Activated naive CD4-positive, alpha-beta T cell treated with anti-CD3 and anti-CD28 coated beads for 36 hours (primary cell): Measurements from ENCODE around the gene DCP1B. TPM values are rescaled to one million over a fixed set of nuclear protein-coding genes. Genes with fewer than 3 reads are reported as not detected.

Experiments
- CTCF ChIA-PET: fragments of 350-600 bp; sonication (Branson Sonifier 250); formaldehyde crosslinking; loops from one replicate; lab custom pipeline; 2021; ENCODE audit warnings: antibody characterized with exemption; lab: Charles Lee
- DNase-seq: peaks from one replicate; pipeline ENCODE4 v3.0.0-alpha.2; 2020
- H3K27ac Mint-ChIP-seq: one replicate; pipeline ENCODE4 v1.8.0; 2021; ENCODE audit warnings: mild to moderate bottlenecking, mixed read lengths
- H3K27me3 Mint-ChIP-seq: one replicate; pipeline ENCODE4 v1.8.0; 2021; ENCODE audit warnings: low read depth, mixed read lengths
- H3K36me3 Mint-ChIP-seq: one replicate; pipeline ENCODE4 v1.8.0; 2021; ENCODE audit warnings: low read depth, mixed read lengths
- H3K4me1 Mint-ChIP-seq: one replicate; pipeline ENCODE4 v1.8.0; 2021; ENCODE audit warnings: low read depth, mixed read lengths
- H3K4me3 Mint-ChIP-seq: one replicate; pipeline ENCODE4 v1.8.0; 2021; ENCODE audit warnings: mild to moderate bottlenecking, moderate library complexity, mixed read lengths
- H3K9me3 Mint-ChIP-seq: one replicate; pipeline ENCODE4 v1.8.0; 2021; ENCODE audit warnings: mixed read lengths
- intact Hi-C: fragments of 100-400 bp; cut with micrococcal nuclease; formaldehyde crosslinking; loops from one replicate; pipeline ENCODE4 v1.15.1; 2023
- total RNA-seq, 2 experiments: library from RNA; stranded (reverse); gene quantifications; one replicate each; pipeline ENCODE4 v1.2.3, GENCODE V29; 2021

DCP1B gene
- 10 to 100 TPM; 13.1 to 13.5 TPM for total RNA-seq

DNA sequence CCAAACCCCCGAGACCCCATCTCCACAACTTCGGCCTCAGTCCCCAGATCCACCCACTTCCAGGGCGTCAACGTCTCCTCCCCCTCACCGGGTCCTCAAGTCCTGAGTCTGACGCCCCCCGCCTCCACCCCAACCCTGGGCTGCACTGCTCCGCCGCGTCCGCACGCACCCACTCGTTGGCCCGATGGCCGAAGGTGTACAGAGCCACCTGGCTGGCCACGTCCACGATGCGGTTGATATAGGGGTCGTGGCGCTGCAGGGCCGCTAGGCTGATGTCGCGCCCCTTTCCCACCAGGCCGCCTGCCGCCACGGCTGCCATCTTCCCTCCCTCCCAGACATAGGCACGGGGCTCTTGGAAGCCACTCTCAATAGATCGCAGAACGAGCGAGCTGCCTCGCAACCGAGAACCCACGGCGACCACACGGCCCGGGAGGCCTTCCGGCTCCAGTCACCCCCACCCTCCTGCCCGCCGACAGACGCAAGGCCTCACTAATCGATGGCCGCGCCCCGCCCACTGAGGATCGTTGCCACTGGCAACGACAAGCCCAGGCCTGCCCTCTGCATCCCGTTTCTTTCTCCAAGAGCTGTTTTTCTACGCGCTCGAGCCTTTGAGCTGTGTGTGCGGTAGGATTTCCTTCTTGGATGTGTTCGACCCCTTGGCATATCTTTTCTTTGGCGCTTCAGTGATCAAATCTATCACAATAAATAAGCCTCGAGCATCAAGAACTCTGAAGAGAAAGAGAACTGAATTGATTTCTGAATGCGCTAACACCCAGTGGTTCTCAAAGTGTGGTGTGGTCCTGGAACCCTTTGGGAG is at the start of gene DCP1B:
Gene DCP1B (minus strand): TSS at position 345 of the 817 bp plus-strand sequence. CDS start 26 bp downstream, at position 319.
- CTCF ChIA-PET: interaction anchor here (0.7 to 1.6 kb wide), 6 partner anchors 30 to 243 kb away, joined by 3 to 7 read pairs (median 3); no protein-coding TSS in a partner anchor
- Mint-ChIP-seq H3K27ac (peak within 1 kb of the TSS; percentile 96), H3K27me3 (no peaks in the 10 kb centered on the region), H3K4me1 (peaks cover 23% of the 10 kb centered on the region), H3K36me3 (peaks cover 5% of the 10 kb centered on the region), H3K9me3 (no peaks in the 10 kb centered on the region), H3K4me3 (peak within 1 kb of the TSS; percentile 88)
- intact Hi-C loops: loop anchor here (1.0 to 10.0 kb wide), 4 partner anchors 31 to 1620 kb away; partner anchors contain the start of genes ADIPOR2 and KDM5A
- peak; percentile 98 for DNase-seq

DNA sequence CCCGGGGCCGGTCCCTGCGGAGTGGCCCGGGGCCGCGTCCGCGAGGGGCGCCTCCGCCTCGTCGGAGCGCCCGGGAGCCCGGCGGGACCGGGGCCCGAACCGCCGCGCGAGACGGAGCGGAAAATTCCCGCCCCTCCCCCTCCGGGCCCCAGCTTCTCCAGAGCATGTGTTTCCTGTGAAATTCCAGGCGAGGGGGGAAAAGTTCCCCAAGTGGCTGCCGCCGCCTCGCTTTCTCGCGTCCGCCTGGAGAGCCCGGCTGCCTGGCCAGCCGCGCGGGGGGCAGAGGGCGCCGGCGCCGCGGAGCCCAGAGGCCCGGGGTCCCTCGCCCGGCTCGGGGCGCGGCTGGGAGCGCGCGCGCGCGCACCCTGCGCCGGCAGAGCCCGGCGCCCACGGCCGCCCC is 49.4 kb upstream of the DCP1B start:
- Mint-ChIP-seq H3K4me3 (no peak overlapping the region), H3K4me1 (peaks cover 14% of the 10 kb centered on the region), H3K27me3 (peaks cover 58% of the 10 kb centered on the region), H3K36me3 (no peaks in the 10 kb centered on the region), H3K9me3 (no peaks in the 10 kb centered on the region), H3K27ac (no peak overlapping the region)
- intact Hi-C loops: loop anchor here (5.0 kb wide), 1 partner anchor 639 kb away; no protein-coding TSS in a partner anchor
- no peak for DNase-seq
- CTCF ChIA-PET: no interaction called here

DNA sequence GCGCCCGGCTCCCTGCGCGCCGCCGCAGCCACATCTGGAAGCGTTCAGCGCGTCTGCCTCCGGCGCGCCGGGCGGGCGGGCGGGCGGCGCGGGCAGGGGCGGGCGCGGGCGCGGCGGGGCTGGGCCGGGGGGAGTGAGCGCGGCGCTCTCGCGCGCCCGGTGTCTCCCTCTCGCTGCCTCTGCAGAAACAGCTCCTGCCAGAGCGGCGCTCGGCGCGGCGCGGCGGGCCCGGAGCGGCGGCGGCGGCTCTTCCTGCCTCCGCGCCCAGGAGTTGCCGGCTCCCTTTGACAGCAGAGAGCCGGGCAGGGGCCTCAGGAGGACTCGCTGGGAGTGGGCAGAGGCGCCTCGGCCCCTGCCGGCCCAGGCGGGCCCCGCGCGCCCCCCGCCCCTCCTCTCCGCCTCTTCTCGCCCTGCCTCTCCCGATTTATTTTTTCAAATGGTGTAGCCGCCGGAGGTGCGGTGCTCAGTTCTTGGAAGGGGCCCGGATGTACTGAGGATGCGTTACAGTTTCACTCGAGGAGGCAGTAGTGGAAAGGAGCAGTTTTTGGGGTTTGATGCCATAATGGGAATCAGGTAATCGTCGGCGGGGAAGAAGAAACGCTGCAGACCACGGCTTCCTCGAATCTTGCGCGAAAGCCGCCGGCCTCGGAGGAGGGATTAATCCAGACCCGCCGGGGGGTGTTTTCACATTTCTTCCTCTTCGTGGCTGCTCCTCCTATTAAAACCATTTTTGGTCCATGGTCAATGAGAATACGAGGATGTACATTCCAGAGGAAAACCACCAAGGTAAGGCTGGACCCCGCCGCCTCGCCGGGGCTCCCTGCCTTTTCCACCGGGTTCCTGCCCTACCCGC is 48.8 kb upstream of the DCP1B start, which contains the start of gene CACNA1C:
Gene CACNA1C (plus strand): TSS at position 162 of the 853 bp plus-strand sequence. CDS start 576 bp downstream, at position 738.
- H3K4me1 Mint-ChIP-seq: peaks cover 14% of the 10 kb centered on the region
- H3K9me3 Mint-ChIP-seq: no peaks in the 10 kb centered on the region
- DNase-seq: peak; percentile 60
- H3K27ac Mint-ChIP-seq: no peak within 1 kb of the TSS
- intact Hi-C loops: loop anchor here (5.0 kb wide), 1 partner anchor 639 kb away; no protein-coding TSS in a partner anchor
- H3K27me3 Mint-ChIP-seq: peaks cover 58% of the 10 kb centered on the region
- peak within 1 kb of the TSS; percentile 74 for H3K4me3 Mint-ChIP-seq
- H3K36me3 Mint-ChIP-seq: no peaks in the 10 kb centered on the region
- CTCF ChIA-PET: interaction anchor here (0.5 kb wide), 1 partner anchor 48 kb away, joined by 3 read pairs; the partner anchor contains the start of gene DCP1B

DNA sequence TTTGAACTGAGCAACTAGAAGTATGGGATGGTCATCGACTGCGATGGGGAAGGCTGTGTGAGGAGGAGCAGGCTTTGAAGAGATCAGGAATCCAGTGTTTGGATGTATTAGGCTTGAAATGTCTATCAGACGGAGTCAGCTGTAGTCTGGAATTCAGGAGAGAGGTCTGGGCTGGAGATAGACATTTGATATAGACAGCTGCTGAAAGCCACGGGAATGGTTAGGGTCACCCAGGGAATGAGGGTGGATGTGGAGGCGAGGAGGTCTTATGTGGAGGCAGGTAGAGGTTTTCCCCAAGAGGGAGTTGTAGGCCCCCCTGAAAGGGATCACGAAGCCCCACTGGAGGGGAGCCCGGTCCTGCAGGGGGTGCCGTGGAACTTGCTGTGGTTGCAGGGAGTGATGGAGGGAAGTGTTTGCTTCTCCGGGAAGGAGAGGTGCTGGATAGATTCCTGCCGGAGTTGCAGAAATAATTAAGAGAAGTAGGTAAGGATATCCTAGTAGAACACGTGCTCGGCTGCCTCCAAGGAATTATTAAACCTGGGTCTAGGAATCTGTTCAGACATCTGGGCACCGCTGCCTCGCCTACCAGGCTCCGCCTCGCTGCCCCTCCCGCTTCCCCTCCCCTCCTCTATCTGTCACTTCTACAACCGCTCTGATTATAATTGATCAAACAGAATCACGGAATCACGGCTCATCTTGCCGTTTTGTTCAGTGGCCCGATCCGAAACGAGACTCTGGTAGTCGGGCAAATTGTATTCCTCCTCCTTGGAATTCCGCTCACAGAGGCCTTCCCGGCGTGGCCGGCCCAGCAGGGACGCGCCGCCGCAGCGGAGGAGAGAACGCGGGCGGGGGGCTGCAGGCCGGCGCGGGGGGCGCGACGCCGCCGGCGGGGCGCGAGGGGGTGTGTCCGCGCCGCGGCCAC is 47.7 kb upstream of the DCP1B start:
- intact Hi-C loops: loop anchor here (5.0 kb wide), 1 partner anchor 640 kb away; no protein-coding TSS in a partner anchor
- H3K27me3 Mint-ChIP-seq: peaks cover 55% of the 10 kb centered on the region
- DNase-seq: no peak
- H3K4me3 Mint-ChIP-seq: peak overlapping the region; percentile 56
- H3K36me3 Mint-ChIP-seq: no peaks in the 10 kb centered on the region
- H3K4me1 Mint-ChIP-seq: peaks cover 14% of the 10 kb centered on the region
- H3K9me3 Mint-ChIP-seq: no peaks in the 10 kb centered on the region
- H3K27ac Mint-ChIP-seq: no peak overlapping the region
- CTCF ChIA-PET: no interaction called here

DNA sequence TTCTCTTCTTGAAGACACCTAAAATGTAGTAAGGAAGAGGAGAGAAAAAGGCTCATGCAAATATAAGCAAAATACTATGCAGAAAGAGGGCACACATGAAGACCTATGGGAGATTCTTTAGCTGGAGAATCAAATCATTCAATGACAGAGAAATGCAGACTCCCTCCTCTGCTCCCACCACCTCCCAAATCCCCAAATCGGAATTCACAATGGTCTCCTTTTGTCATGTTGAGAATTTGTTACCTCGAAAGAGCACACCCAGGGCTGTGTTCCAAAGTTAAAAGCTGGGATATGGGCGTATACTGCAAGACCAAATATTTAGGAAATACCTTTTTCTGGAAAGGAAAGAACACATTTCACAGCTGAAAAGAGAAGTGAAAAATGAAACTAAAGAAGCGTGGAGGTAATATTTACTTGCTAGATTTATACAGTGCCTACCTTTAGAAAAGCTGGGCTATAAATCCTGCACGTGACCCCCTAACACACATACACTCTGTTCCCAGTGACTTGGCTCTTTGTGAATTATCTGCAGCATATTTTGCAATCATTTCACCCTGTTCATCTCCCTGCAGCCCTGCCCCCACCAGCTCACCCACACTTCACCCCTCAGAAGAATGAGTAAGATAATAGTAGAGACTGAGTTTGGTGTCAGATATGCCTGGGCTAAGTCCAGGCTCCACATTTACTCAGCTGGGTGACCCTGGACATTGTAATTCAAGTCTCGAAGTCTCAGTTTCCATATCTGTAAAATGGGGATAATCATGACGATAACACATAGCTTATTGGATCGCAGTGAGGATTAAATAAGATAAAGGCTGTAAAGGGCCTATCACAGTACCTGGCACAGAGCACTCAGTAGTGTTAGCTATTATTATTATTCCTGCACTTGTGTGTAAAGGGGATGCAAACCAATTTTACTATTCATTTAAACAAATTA is 45.6 kb upstream of the DCP1B start:
- Mint-ChIP-seq H3K27ac (no peak overlapping the region), H3K4me1 (peaks cover 14% of the 10 kb centered on the region), H3K4me3 (no peak overlapping the region), H3K27me3 (peaks cover 40% of the 10 kb centered on the region), H3K36me3 (no peaks in the 10 kb centered on the region), H3K9me3 (no peaks in the 10 kb centered on the region)
- intact Hi-C loops: loop anchor here (5.0 kb wide), 1 partner anchor 642 kb away; no protein-coding TSS in a partner anchor
- no peak for DNase-seq
- CTCF ChIA-PET: interaction anchor here (0.7 to 1.3 kb wide), 6 partner anchors 10 to 380 kb away, joined by 3 to 4 read pairs (median 3); no protein-coding TSS in a partner anchor

DNA sequence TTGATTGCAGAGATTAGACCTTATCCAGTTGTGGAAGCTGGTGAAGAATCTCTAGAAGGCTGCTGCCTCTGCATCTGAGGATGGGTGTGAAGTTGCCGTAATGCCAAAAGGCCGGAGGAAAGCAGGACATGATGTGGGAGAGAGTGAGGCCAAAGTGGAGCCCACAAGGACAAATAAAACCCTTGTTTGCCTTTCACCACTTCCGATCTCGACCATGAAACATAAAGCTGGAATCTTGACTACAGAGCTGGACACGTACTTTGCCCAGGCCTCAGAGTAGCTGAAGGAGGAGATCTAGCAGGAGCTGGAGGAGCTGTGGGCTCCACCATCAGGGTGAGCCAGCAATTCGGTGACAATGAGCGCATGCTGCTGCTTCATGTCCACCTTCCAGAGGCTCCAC is 43.5 kb upstream of the DCP1B start:
- Mint-ChIP-seq H3K27me3 (peaks cover 28% of the 10 kb centered on the region), H3K27ac (no peak overlapping the region), H3K9me3 (no peaks in the 10 kb centered on the region), H3K4me1 (peaks cover 5% of the 10 kb centered on the region), H3K36me3 (no peaks in the 10 kb centered on the region), H3K4me3 (no peak overlapping the region)
- CTCF ChIA-PET: interaction anchor here (1.1 kb wide), 1 partner anchor 395 kb away, joined by 3 read pairs; no protein-coding TSS in a partner anchor
- intact Hi-C loops: no loop called here
- no peak for DNase-seq

DNA sequence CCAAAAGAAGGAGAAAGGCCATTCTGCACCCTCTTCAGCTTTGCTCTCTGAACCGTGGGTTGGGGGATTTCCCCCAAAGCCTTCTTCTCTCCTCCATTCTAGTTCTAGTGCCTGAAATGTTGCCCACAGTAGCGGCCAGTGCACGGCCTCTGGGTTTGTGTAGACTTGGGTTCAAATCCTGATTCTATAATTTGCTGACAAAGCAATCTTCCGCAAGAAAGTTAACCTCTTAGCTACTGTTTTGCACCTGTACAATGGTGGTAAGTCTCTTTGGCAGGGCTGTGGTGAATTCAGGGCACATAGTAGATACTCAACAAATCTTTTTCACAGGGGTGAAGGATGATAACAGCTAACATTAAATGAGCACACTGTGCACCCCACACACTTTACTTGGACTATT is 42.7 kb upstream of the DCP1B start:
- no peak overlapping the region for H3K27ac Mint-ChIP-seq
- H3K4me1 Mint-ChIP-seq: peaks cover 4% of the 10 kb centered on the region
- intact Hi-C loops: no loop called here
- no peaks in the 10 kb centered on the region for H3K9me3 Mint-ChIP-seq
- CTCF ChIA-PET: interaction anchor here (0.9 to 1.1 kb wide), 2 partner anchors 10 to 394 kb away, joined by 3 read pairs; no protein-coding TSS in a partner anchor
- peaks cover 25% of the 10 kb centered on the region for H3K27me3 Mint-ChIP-seq
- H3K4me3 Mint-ChIP-seq: no peak overlapping the region
- H3K36me3 Mint-ChIP-seq: no peaks in the 10 kb centered on the region
- DNase-seq: no peak

DNA sequence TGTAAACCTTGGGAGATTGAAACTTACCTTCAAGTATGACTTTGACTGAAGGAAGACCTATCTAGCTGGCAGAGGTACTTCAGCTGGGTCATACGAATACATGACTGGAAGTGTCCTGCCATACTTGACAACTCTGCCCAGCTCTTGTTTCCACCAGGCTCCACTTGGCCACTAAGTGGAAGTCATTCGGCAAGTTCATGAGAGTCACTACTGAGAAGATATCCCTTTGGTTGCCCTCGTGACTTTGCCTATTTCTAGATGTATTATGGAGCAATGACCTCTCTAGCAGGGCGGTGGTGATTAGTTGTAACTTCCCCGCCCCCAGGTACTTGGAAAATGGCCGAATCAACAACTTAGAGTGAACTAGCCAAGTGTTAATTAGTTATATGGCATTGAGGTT is 39.9 kb upstream of the DCP1B start:
- Mint-ChIP-seq H3K27me3 (peaks cover 6% of the 10 kb centered on the region), H3K9me3 (no peaks in the 10 kb centered on the region), H3K4me3 (no peak overlapping the region), H3K36me3 (no peaks in the 10 kb centered on the region), H3K4me1 (no peaks in the 10 kb centered on the region), H3K27ac (no peak overlapping the region)
- intact Hi-C loops: no loop called here
- CTCF ChIA-PET: no interaction called here
- DNase-seq: no peak

DNA sequence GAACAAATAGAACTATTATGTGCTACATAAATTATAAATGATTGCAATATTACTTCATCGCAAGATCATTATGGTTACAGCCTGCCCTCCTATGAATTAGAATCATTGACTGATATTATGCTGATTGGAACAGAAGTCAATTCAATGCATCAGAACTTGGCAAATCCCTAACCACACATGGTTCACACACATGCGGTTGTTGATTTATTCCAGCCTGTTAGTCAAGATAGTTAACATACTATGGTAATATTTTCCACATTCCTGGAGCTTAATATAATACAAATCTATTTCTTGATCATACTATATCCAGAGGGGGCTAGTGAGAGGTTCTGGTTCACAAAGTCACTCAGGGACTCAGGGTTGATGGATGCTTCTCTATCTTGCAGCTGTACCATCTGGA is 38.8 kb upstream of the DCP1B start:
- no peaks in the 10 kb centered on the region for H3K9me3 Mint-ChIP-seq
- DNase-seq: no peak
- H3K27me3 Mint-ChIP-seq: peaks cover 3% of the 10 kb centered on the region
- H3K27ac Mint-ChIP-seq: no peak overlapping the region
- CTCF ChIA-PET: no interaction called here
- intact Hi-C loops: no loop called here
- H3K36me3 Mint-ChIP-seq: no peaks in the 10 kb centered on the region
- H3K4me3 Mint-ChIP-seq: no peak overlapping the region
- no peaks in the 10 kb centered on the region for H3K4me1 Mint-ChIP-seq

DNA sequence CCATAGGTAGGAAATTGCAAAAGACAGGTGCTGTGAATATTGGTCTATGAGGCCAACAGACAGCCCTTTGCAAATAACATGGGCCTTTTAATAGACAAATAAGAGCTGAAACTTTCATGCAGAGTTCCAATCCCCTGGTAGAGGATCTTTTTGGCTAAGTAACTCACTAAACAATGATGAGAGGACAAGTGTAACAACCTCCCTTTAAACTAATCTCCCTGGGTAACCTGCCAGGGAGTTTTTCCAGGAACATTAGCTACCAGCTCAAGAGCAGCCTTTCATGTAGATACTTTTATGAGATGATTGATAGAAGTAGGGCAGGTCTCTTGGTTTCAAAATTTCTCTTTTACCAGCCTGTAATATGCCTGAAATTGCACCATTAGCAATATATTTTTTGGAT is 34.8 kb upstream of the DCP1B start:
- Mint-ChIP-seq H3K36me3 (no peaks in the 10 kb centered on the region), H3K27me3 (peaks cover 4% of the 10 kb centered on the region), H3K4me1 (peaks cover 10% of the 10 kb centered on the region), H3K27ac (no peak overlapping the region), H3K4me3 (no peak overlapping the region), H3K9me3 (no peaks in the 10 kb centered on the region)
- no peak for DNase-seq
- CTCF ChIA-PET: interaction anchor here (0.7 kb wide), 1 partner anchor 507 kb away, joined by 3 read pairs; no protein-coding TSS in a partner anchor
- intact Hi-C loops: no loop called here
